K562 (cell line): Measurements from ENCODE around the gene C11orf98. TPM values are rescaled to one million over a fixed set of nuclear protein-coding genes. Genes with fewer than 3 reads are reported as not detected.

Source experiments
- ATAC-seq: fragments of 200-7000 bp; cut with Tn5 transposase; 3 replicates; pipeline ENCODE4 v1.9.1; 2020; ENCODE audit warnings: moderate library complexity
- BruUV-seq: library from RNA; stranded (reverse); fragments of 400-500 nt; replicated peaks from 2 replicates; lab custom pipeline; 2021; lab: Mats Ljungman, UMichigan
- CTCF ChIA-PET: fragments of 300-600 bp; formaldehyde crosslinking; extraction: SDS; loops from one replicate; lab custom pipeline; 2021; ENCODE audit warnings: low intra/inter-chr PET ratio; lab: Yijun Ruan, JAX
- POLR2A ChIA-PET: fragments of 300-600, 350-650 bp; sonication (Branson Sonifier 250); formaldehyde crosslinking; extraction: SDS; loops from one replicate; lab custom pipeline; 2021; ENCODE audit warnings: antibody characterized with exemption, inconsistent platforms; lab: Yijun Ruan, JAX
- DNase-seq, 4 experiments: peaks; one replicate each; pipeline versions ENCODE4 v3.0.0 to v3.0.0-alpha.2; 2011 to 2018; ENCODE audit warnings: low spot score in 3 of 4, mixed read lengths in 3 of 4; ENCODE audit errors: extremely low read depth in 1 of 4
- FAIRE-seq: peaks from 2 replicates; lab custom pipeline; 2011; peaks lifted over from hg19 to GRCh38; lab: Jason Lieb, UNC
- H2AFZ ChIP-seq: 2 replicates; pipeline ENCODE4 v1.6.0; 2011; ENCODE audit warnings: low read depth, low read length, control low read depth, inconsistent platforms
- H3K27ac ChIP-seq: fragments of 200-600 bp; 3 replicates; pipeline ENCODE4 v1.8.0; 2011; ENCODE audit warnings: low read depth, mild to moderate bottlenecking, control low read depth, inconsistent platforms, low read length, moderate library complexity, mixed read lengths; ENCODE audit errors: extremely low read depth
- H3K27me3 ChIP-seq, 2 experiments: fragments of 300-600 bp in 1 of 2; 2 replicates in 1 of 2; 3 replicates in 1 of 2; pipeline versions ENCODE4 v1.6.0 to v1.8.0; 2011; ENCODE audit warnings: inconsistent platforms in 2 of 2, low read length in 2 of 2, mild to moderate bottlenecking in 1 of 2, mixed read lengths in 1 of 2, moderate library complexity in 1 of 2; ENCODE audit not compliant: control insufficient read depth in 2 of 2, insufficient read depth in 2 of 2
- H3K36me3 ChIP-seq: fragments of 300-600 bp; 3 replicates; pipeline ENCODE4 v1.8.0; 2011; ENCODE audit warnings: mild to moderate bottlenecking, low read length, inconsistent platforms; ENCODE audit not compliant: control insufficient read depth, insufficient read depth
- H3K4me1 ChIP-seq, 2 experiments: fragments of 200-600 bp in 1 of 2; replicated peaks in 1 of 2; 2 replicates in 1 of 2; 3 replicates in 1 of 2; pipeline versions ENCODE4 v1.5.1 to v1.8.0; 2011; ENCODE audit warnings: inconsistent platforms in 2 of 2, low read length in 2 of 2, mild to moderate bottlenecking in 1 of 2, mixed read lengths in 1 of 2, moderate library complexity in 1 of 2; ENCODE audit not compliant: control insufficient read depth in 2 of 2, insufficient read depth in 2 of 2
- H3K4me2 ChIP-seq: 2 replicates; pipeline ENCODE4 v1.6.1; 2011; ENCODE audit warnings: low read length, control low read depth, inconsistent platforms, mixed read lengths; ENCODE audit not compliant: insufficient read depth
- H3K4me3 ChIP-seq: fragments of 200-600 bp; sonication (generic), shearing (Covaris generic); 2 replicates; pipeline ENCODE4 v1.5.1; 2016; ENCODE audit warnings: control low read depth, inconsistent platforms
- H3K79me2 ChIP-seq: fragments of 200-600 bp; 3 replicates; pipeline ENCODE4 v1.8.0; 2011; ENCODE audit warnings: low read length, inconsistent platforms; ENCODE audit not compliant: control insufficient read depth, insufficient read depth
- H3K9ac ChIP-seq, 2 experiments: 2 replicates each; pipeline versions ENCODE4 v1.6.0 to v1.6.1; 2011; ENCODE audit warnings: low read depth in 2 of 2, low read length in 2 of 2, control low read depth in 1 of 2, inconsistent platforms in 1 of 2, mild to moderate bottlenecking in 1 of 2, mixed read lengths in 1 of 2; ENCODE audit not compliant: insufficient read depth in 1 of 2
- H3K9me1 ChIP-seq: one replicate; pipeline ENCODE4 v1.6.0; 2011; ENCODE audit warnings: inconsistent platforms, mild to moderate bottlenecking, low read length, moderate library complexity; ENCODE audit not compliant: control insufficient read depth, insufficient read depth
- H3K9me3 ChIP-seq: replicated peaks from 2 replicates; pipeline ENCODE4 v1.5.1; 2011; ENCODE audit warnings: low read depth, low read length, inconsistent platforms; ENCODE audit not compliant: control insufficient read depth, insufficient read depth
- H4K20me1 ChIP-seq: replicated peaks from 2 replicates; pipeline ENCODE4 v1.6.1; 2011; ENCODE audit warnings: low read length, inconsistent platforms, mixed read lengths; ENCODE audit not compliant: control insufficient read depth, insufficient read depth
- ARID2 ChIP-seq: fragments of 450-650 bp; IDR thresholded peaks from 2 replicates; pipeline ENCODE4 v1.6.1; 2017; ENCODE audit warnings: antibody characterized with exemption, mild to moderate bottlenecking
- BHLHE40 ChIP-seq: IDR thresholded peaks from 2 replicates; pipeline ENCODE4 v1.6.1; 2011; ENCODE audit warnings: low read length, improper control_type of control experiment
- CREM ChIP-seq: IDR thresholded peaks from 2 replicates; pipeline ENCODE4 v1.6.1; 2014; ENCODE audit warnings: antibody characterized with exemption, low read depth
- KAT2B ChIP-seq: IDR thresholded peaks from one replicate; pipeline ENCODE4 v1.6.1; 2012; ENCODE audit warnings: low read depth, mild to moderate bottlenecking, control low read depth, inconsistent platforms, low read length, moderate library complexity
- MAFG ChIP-seq: fragments of 450-650 bp; conservative IDR thresholded peaks from 2 replicates; pipeline ENCODE4 v1.6.1; 2016; ENCODE audit warnings: missing genetic modification characterization, missing compliant biosample characterization
- MAZ ChIP-seq, 2 experiments: fragments of 450-650 bp in 1 of 2; sonication (generic) in 1 of 2; formaldehyde crosslinking; IDR thresholded peaks in 1 of 2; conservative IDR thresholded peaks in 1 of 2; 2 replicates each; pipeline versions ENCODE4 v1.4.0 to v1.5.0; 2020; ENCODE audit warnings: mild to moderate bottlenecking in 1 of 2, missing genetic modification reagents in 1 of 2
- MEIS2 ChIP-seq: fragments of 450-650 bp; IDR thresholded peaks from 2 replicates; pipeline ENCODE4 v1.6.1; 2014; ENCODE audit warnings: mild to moderate bottlenecking; ENCODE audit not compliant: partially characterized antibody
- POLR2H ChIP-seq: IDR thresholded peaks from 2 replicates; pipeline ENCODE4 v1.6.1; 2016; ENCODE audit warnings: missing genetic modification characterization, low read depth, mild to moderate bottlenecking, control low read depth, missing compliant biosample characterization, moderate library complexity
- SIN3B ChIP-seq: fragments of 450-650 bp; IDR thresholded peaks from 2 replicates; pipeline ENCODE4 v1.6.1; 2017; ENCODE audit warnings: low read depth, mild to moderate bottlenecking, moderate library complexity
- YY1 ChIP-seq, 3 experiments: IDR thresholded peaks; 2 replicates each; pipeline ENCODE4 v1.6.1; 2011; ENCODE audit warnings: low read length in 2 of 3, mild to moderate bottlenecking in 2 of 3, moderate library complexity in 2 of 3, borderline replicate concordance in 1 of 3, control low read depth in 1 of 3, low read depth in 1 of 3; ENCODE audit not compliant: insufficient read depth in 3 of 3, insufficient replicate concordance in 2 of 3, control insufficient read depth in 1 of 3, insufficient read length in 1 of 3; ENCODE audit errors: extremely low read depth in 1 of 3
- WGBS: fragments of 100-300 bp; shearing (Covaris generic); methylation state at CpG from one replicate; pipeline ENCODE4 v1.1.6; 2016; ENCODE audit warnings: low coverage, mixed read lengths; ENCODE audit not compliant: insufficient coverage; ENCODE audit errors: missing lambda C conversion rate; 5-methylcytosine and 5-hydroxymethylcytosine counted together
- in situ Hi-C: fragments of 300-500 bp; cut with MboI; formaldehyde crosslinking; loops from 4 replicates; pipeline ENCODE4 v1.15.0; 2018; ENCODE audit warnings: inconsistent platforms, mixed read lengths
- intact Hi-C: fragments of 100-400 bp; cut with micrococcal nuclease; formaldehyde crosslinking; loops from 2 replicates; pipeline ENCODE4 v1.14.2; 2022
- polyA plus RNA-seq, 8 experiments: library from polyadenylated mRNA; depleted of rRNA in 4 of 8; stranded (reverse) in 5 of 8; unstranded in 3 of 8; fragments of >200 nt; fragmentation: Nextera tagmentation in 2 of 8; fragmentation: Illumina TruSeq in 1 of 8; extraction: Ambion mirVana in 2 of 8; extraction: Trizol in 1 of 8; gene quantifications; 2 replicates each; pipeline versions ENCODE4 v1.2.1 to v1.2.3, GENCODE V29; 2011 to 2014; ENCODE audit warnings: inconsistent platforms in 1 of 8, missing spikeins in 1 of 8
- total RNA-seq, 7 experiments: library from RNA; depleted of rRNA in 6 of 7; stranded (reverse); fragments of >200 nt in 6 of 7; fragmentation: Illumina TruSeq in 2 of 7; extraction: Trizol in 2 of 7; gene quantifications; 2 replicates each; pipeline versions ENCODE4 v1.2.1 to v1.2.3, GENCODE V29; 2011 to 2021; ENCODE audit warnings: low replicate concordance in 1 of 7
- TF ChIP-seq, protein P1 (sequence below): fragments of 450-650 bp; formaldehyde crosslinking; IDR thresholded peaks from 2 replicates; pipeline ENCODE4 v1.4.0; 2020; ENCODE audit warnings: mild to moderate bottlenecking, moderate library complexity
- TF ChIP-seq, protein P2 (sequence below): IDR thresholded peaks from 2 replicates; pipeline ENCODE4 v1.6.1; 2011; ENCODE audit warnings: borderline replicate concordance, low read depth, mild to moderate bottlenecking, moderate library complexity, low read length; ENCODE audit not compliant: insufficient read depth, poor library complexity, severe bottlenecking
- TF ChIP-seq, protein P3 (sequence below): sonication (generic); formaldehyde crosslinking; IDR thresholded peaks from 2 replicates; pipeline ENCODE4 v1.9.0; 2022; ENCODE audit warnings: mild to moderate bottlenecking, missing genetic modification reagents

Gene C11orf98
- total and polyA plus RNA-seq, 9 of the 15 experiments (the other 6 are each of a cell fraction or from before 2014, with no cell fraction given): 103 to 352 (median 218) TPM

DNA sequence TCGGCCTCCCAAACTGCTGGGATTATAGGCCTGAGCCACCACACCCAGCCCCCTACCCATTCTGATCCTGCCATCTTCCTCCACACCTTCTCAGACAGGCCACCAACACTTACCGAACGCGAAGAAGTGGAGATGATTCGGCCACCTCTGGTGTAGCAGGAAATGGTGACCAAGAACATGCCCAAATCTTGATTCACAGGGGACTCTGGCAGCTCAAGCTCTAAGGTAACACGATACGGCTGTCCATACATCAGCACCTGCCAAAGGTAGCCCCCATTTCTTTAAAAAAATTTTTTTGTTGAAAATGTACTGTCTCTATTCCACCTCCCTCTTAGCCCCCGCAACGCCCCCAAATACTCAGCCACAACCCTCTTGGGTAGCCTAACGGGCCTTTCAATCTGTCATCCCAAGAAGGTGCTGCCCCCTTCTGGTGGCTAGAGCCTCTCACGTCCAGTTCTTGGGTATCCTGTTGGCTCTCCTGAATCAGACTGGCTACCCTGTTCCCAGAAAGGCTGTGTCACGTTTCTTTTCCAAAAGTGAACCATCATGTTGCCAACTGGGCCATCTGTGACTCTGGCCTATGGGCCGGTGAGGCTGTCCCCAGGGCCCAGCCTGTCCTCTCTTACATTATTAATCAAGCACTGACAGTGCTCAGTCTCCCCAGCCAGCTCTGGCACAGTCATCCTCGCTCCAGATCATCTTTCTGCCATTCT is 29.6 kb upstream of the C11orf98 start:
- H3K4me2 ChIP-seq: no peak overlapping the region
- WGBS: 46% methylated on average over 14 of the region's 14 CpGs
- intact Hi-C loops: loop anchor here (5.0 kb wide), 2 partner anchors 82 to 102 kb away; partner anchors contain the start of genes EML3, ROM1 and TUT1
- ATAC-seq (peak; percentile 98), DNase-seq (peak; percentile 73 to 90 (median 78)), FAIRE-seq (peak; percentile 95)
- H3K9me3 ChIP-seq: no peaks in the 10 kb centered on the region
- in situ Hi-C loops: loop anchor here (5.0 kb wide), 1 partner anchor 302 kb away; no protein-coding TSS in a partner anchor
- H3K27ac ChIP-seq: no peak overlapping the region; the same call in 2 of the 3 replicates
- no peak overlapping the region for H2AFZ ChIP-seq
- POLR2A ChIA-PET: interaction anchor here (0.6 to 2.5 kb wide), 7 partner anchors 11 to 328 kb away, joined by 3 to 8 read pairs (median 4); partner anchors contain the start of genes TUT1 and UBXN1
- peak overlapping the region in 1 of 2 experiments; percentile 11; a peak in 1 of 4 replicates for H3K9ac ChIP-seq
- peaks cover 45% of the 10 kb centered on the region for H3K36me3 ChIP-seq
- H3K4me1 ChIP-seq: no peaks in the 10 kb centered on the region
- no peak overlapping the region for H3K4me3 ChIP-seq
- CTCF ChIA-PET: interaction anchor here (0.7 to 2.3 kb wide), 6 partner anchors 82 to 314 kb away, joined by 3 to 17 read pairs (median 4); partner anchors contain the start of genes EML3 and ROM1
- no TSS peak for BruUV-seq
- H3K79me2 ChIP-seq: no peaks in the 10 kb centered on the region
- no peaks in the 10 kb centered on the region for H4K20me1 ChIP-seq
- H3K9me1 ChIP-seq: no peaks in the 10 kb centered on the region
- no peaks in the 10 kb centered on the region for H3K27me3 ChIP-seq
- TF ChIP-seq YY1 (IDR thresholded peaks at IDR 0.05; ENCODE audit: borderline replicate concordance in 1 of 3, control insufficient read depth in 1 of 3, extremely low read depth in 1 of 3, insufficient read depth in 3 of 3, insufficient read length in 1 of 3, insufficient replicate concordance in 2 of 3, low read depth in 1 of 3, low read length in 2 of 3) (peak in 1 of 3 experiments; percentile 9), MAFG (tag) (peak; percentile 16; the same call in 1 of the 2 replicates), POLR2H (tag) (no peak), KAT2B (no peak), MEIS2 (peak; percentile 37), MAZ (CRISPR knock-in tag; conservative IDR thresholded peaks at IDR 0.05 in 1 of 2, IDR thresholded peaks at IDR 0.05 in 1 of 2) (peak in 1 of 2 experiments; percentile 42; a peak in 1 of 4 replicates), ARID2 (0 out of 2 replicates have a peak, but pooled peaks have one; percentile 43), CREM (peak; percentile 42), SIN3B (no peak), BHLHE40 (peak; percentile 32; the same call in 1 of the 2 replicates)
- TF ChIP-seq, protein P1, sequence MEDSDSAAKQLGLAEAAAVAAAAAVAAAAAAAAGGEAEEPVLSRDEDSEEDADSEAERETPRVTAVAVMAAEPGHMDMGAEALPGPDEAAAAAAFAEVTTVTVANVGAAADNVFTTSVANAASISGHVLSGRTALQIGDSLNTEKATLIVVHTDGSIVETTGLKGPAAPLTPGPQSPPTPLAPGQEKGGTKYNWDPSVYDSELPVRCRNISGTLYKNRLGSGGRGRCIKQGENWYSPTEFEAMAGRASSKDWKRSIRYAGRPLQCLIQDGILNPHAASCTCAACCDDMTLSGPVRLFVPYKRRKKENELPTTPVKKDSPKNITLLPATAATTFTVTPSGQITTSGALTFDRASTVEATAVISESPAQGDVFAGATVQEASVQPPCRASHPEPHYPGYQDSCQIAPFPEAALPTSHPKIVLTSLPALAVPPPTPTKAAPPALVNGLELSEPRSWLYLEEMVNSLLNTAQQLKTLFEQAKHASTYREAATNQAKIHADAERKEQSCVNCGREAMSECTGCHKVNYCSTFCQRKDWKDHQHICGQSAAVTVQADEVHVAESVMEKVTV (CRISPR knock-in tag): peak; percentile 66
- TF ChIP-seq, protein P2, sequence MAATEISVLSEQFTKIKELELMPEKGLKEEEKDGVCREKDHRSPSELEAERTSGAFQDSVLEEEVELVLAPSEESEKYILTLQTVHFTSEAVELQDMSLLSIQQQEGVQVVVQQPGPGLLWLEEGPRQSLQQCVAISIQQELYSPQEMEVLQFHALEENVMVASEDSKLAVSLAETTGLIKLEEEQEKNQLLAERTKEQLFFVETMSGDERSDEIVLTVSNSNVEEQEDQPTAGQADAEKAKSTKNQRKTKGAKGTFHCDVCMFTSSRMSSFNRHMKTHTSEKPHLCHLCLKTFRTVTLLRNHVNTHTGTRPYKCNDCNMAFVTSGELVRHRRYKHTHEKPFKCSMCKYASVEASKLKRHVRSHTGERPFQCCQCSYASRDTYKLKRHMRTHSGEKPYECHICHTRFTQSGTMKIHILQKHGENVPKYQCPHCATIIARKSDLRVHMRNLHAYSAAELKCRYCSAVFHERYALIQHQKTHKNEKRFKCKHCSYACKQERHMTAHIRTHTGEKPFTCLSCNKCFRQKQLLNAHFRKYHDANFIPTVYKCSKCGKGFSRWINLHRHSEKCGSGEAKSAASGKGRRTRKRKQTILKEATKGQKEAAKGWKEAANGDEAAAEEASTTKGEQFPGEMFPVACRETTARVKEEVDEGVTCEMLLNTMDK: peak; percentile 79
- TF ChIP-seq, protein P3, sequence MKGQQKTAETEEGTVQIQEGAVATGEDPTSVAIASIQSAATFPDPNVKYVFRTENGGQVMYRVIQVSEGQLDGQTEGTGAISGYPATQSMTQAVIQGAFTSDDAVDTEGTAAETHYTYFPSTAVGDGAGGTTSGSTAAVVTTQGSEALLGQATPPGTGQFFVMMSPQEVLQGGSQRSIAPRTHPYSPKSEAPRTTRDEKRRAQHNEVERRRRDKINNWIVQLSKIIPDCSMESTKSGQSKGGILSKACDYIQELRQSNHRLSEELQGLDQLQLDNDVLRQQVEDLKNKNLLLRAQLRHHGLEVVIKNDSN (CRISPR knock-in tag): 0 out of 2 replicates have a peak, but pooled peaks have one; percentile 10
